Measurements from ENCODE around the gene DIP2C.
"Not testable (repeated sequence)": the region's sequence is repeated elsewhere in the genome, so short reads cannot be mapped to it uniquely, and the experiment has no call there.

Gene DIP2C

GRCh38 chr10:652233-652632 is 37.2 kb downstream of the DIP2C start:
- POLR2A ChIA-PET = no interaction called here
- CTCF ChIA-PET = no interaction called here
- no peak for DNase-seq (ENCODE audit: extremely low spot score)
- no peak for TF ChIP-seq L3MBTL2 (conservative IDR thresholded peaks at IDR 0.05)
- no peak for TF ChIP-seq BHLHE40 (IDR thresholded peaks at IDR 0.05; ENCODE audit: borderline replicate concordance)
- no peak for TF ChIP-seq LEF1 (IDR thresholded peaks at IDR 0.05; ENCODE audit: borderline replicate concordance)
- no peak for TF ChIP-seq ARNT (IDR thresholded peaks at IDR 0.05)
- TF ChIP-seq FOXM1 (IDR thresholded peaks at IDR 0.05; ENCODE audit: borderline replicate concordance) = no peak
- no peak for TF ChIP-seq FOXK2 (IDR thresholded peaks at IDR 0.05)
- no peak for TF ChIP-seq TARDBP (IDR thresholded peaks at IDR 0.05)
- TF ChIP-seq HDGF (IDR thresholded peaks at IDR 0.05; ENCODE audit: borderline replicate concordance) = no peak
- no peak for TF ChIP-seq ZNF384 (IDR thresholded peaks at IDR 0.05)
- TF ChIP-seq NFRKB (IDR thresholded peaks at IDR 0.05) = no peak
- no peak for TF ChIP-seq SP1 (IDR thresholded peaks at IDR 0.05)

GRCh38 chr10:651692-652091 is 37.8 kb downstream of the DIP2C start:
- POLR2A ChIA-PET = no interaction called here
- CTCF ChIA-PET = no interaction called here
- no peak for DNase-seq (ENCODE audit: extremely low spot score)
- no peak for TF ChIP-seq ELF4 (IDR thresholded peaks at IDR 0.05)
- no peak for TF ChIP-seq FOXK2 (IDR thresholded peaks at IDR 0.05)
- no peak for TF ChIP-seq ZNF384 (IDR thresholded peaks at IDR 0.05)
- TF ChIP-seq CTBP1 (IDR thresholded peaks at IDR 0.05; ENCODE audit: borderline replicate concordance) = no peak
- TF ChIP-seq FOXA1 (IDR thresholded peaks at IDR 0.05) = no peak
- no peak for TF ChIP-seq PKNOX1 (IDR thresholded peaks at IDR 0.05)
- no peak for TF ChIP-seq TARDBP (IDR thresholded peaks at IDR 0.05)
- TF ChIP-seq LEF1 (IDR thresholded peaks at IDR 0.05; ENCODE audit: borderline replicate concordance) = no peak
- no peak for TF ChIP-seq NFRKB (IDR thresholded peaks at IDR 0.05)
- no peak for TF ChIP-seq FOXM1 (IDR thresholded peaks at IDR 0.05; ENCODE audit: borderline replicate concordance)
- no peak for TF ChIP-seq SUZ12 (IDR thresholded peaks at IDR 0.05)
- TF ChIP-seq BHLHE40 (IDR thresholded peaks at IDR 0.05; ENCODE audit: borderline replicate concordance) = no peak
- TF ChIP-seq L3MBTL2 (conservative IDR thresholded peaks at IDR 0.05) = no peak

- TF ChIP-seq ARNT (IDR thresholded peaks at IDR 0.05) (no peak), LEF1 (IDR thresholded peaks at IDR 0.05; ENCODE audit: borderline replicate concordance) (no peak), ELF4 (IDR thresholded peaks at IDR 0.05) (no peak)
- POLR2A ChIA-PET = no interaction called here
Measured at GRCh38 chr10:650886-651615, 38.4 kb downstream of the DIP2C start.

GRCh38 chr10:650441-650851 is 39.0 kb downstream of the DIP2C start:
- POLR2A ChIA-PET = no interaction called here
- CTCF ChIA-PET = no interaction called here
- TF ChIP-seq CTBP1 (IDR thresholded peaks at IDR 0.05; ENCODE audit: borderline replicate concordance) (no peak), SUZ12 (IDR thresholded peaks at IDR 0.05) (no peak), ELF4 (IDR thresholded peaks at IDR 0.05) (no peak), PKNOX1 (IDR thresholded peaks at IDR 0.05) (no peak), SP1 (IDR thresholded peaks at IDR 0.05) (no peak), NFRKB (IDR thresholded peaks at IDR 0.05) (no peak), ZNF384 (IDR thresholded peaks at IDR 0.05) (no peak), HDGF (IDR thresholded peaks at IDR 0.05; ENCODE audit: borderline replicate concordance) (no peak), ARNT (IDR thresholded peaks at IDR 0.05) (no peak), LEF1 (IDR thresholded peaks at IDR 0.05; ENCODE audit: borderline replicate concordance) (no peak), FOXM1 (IDR thresholded peaks at IDR 0.05; ENCODE audit: borderline replicate concordance) (no peak), L3MBTL2 (conservative IDR thresholded peaks at IDR 0.05) (no peak), FOXK2 (IDR thresholded peaks at IDR 0.05) (no peak)
- no peak for DNase-seq (ENCODE audit: extremely low spot score)

More at GRCh38 chr10:650886-651615, 38.4 kb downstream of the DIP2C start:
- CTCF ChIA-PET = no interaction called here
- no peak for DNase-seq (ENCODE audit: extremely low spot score)

GRCh38 chr10:649798-650440 is 39.5 kb downstream of the DIP2C start:
- TF ChIP-seq L3MBTL2 (conservative IDR thresholded peaks at IDR 0.05) (no peak), FOXK2 (IDR thresholded peaks at IDR 0.05) (no peak), HDGF (IDR thresholded peaks at IDR 0.05; ENCODE audit: borderline replicate concordance) (no peak), SP1 (IDR thresholded peaks at IDR 0.05) (no peak), SUZ12 (IDR thresholded peaks at IDR 0.05) (no peak), ZNF384 (IDR thresholded peaks at IDR 0.05) (no peak), BHLHE40 (IDR thresholded peaks at IDR 0.05; ENCODE audit: borderline replicate concordance) (no peak), TARDBP (IDR thresholded peaks at IDR 0.05) (no peak)
- ChIA-PET POLR2A (no interaction called here), CTCF (no interaction called here)
- DNase-seq (ENCODE audit: extremely low spot score) = no peak

- POLR2A ChIA-PET = no interaction called here
- CTCF ChIA-PET = no interaction called here
- DNase-seq (ENCODE audit: extremely low spot score) = no peak
- TF ChIP-seq ZNF384 (IDR thresholded peaks at IDR 0.05) (no peak), L3MBTL2 (conservative IDR thresholded peaks at IDR 0.05) (no peak), BHLHE40 (IDR thresholded peaks at IDR 0.05; ENCODE audit: borderline replicate concordance) (no peak)
Measured at GRCh38 chr10:649445-649797, 40.0 kb downstream of the DIP2C start.

- DNase-seq (ENCODE audit: extremely low spot score); POLR2A ChIA-PET; CTCF ChIA-PET: not testable (repeated sequence)
Measured at GRCh38 chr10:647019-647418, 42.4 kb downstream of the DIP2C start.

Measured in HEK293T (cell line).